ENCODE data around the gene PCDHB4.

DNA sequence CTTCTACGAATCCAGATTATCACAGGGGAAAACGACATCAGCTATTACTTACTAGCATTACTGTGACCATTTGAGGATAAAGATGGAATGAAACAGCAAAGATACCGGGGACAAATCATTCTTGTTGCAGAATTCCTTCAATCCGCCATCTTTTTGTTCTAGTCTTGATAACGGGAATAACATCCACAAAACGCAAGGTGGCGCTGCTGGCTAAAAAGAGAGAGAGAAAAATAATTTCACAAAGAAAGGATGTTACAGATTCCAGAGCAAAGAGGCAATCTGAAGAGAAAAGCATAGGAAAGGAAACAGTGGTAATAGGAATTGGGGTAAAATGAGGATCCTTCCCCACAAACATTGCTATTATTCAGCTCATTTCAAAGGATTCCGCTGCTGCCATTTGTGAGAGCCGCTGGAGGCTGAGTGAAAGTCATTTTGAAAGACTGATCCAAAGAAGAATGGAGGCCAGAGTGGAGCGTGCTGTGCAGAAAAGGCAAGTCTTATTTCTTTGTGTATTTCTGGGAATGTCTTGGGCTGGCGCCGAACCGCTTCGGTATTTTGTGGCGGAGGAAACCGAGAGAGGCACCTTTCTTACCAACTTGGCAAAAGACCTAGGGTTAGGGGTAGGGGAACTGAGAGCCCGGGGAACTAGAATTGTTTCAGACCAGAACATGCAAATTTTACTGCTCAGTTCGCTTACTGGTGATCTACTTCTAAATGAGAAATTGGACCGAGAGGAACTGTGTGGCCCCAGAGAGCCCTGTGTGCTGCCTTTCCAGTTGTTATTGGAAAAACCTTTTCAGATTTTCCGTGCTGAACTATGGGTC is 51.0 kb downstream of the PCDHB4 start, which contains the start of gene PCDHB7:
- TF ChIP-seq, protein P1, sequence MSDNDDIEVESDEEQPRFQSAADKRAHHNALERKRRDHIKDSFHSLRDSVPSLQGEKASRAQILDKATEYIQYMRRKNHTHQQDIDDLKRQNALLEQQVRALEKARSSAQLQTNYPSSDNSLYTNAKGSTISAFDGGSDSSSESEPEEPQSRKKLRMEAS (IDR thresholded peaks at IDR 0.05; ENCODE audit: low read depth, low read length), result no peak
- TF ChIP-seq, protein P2, sequence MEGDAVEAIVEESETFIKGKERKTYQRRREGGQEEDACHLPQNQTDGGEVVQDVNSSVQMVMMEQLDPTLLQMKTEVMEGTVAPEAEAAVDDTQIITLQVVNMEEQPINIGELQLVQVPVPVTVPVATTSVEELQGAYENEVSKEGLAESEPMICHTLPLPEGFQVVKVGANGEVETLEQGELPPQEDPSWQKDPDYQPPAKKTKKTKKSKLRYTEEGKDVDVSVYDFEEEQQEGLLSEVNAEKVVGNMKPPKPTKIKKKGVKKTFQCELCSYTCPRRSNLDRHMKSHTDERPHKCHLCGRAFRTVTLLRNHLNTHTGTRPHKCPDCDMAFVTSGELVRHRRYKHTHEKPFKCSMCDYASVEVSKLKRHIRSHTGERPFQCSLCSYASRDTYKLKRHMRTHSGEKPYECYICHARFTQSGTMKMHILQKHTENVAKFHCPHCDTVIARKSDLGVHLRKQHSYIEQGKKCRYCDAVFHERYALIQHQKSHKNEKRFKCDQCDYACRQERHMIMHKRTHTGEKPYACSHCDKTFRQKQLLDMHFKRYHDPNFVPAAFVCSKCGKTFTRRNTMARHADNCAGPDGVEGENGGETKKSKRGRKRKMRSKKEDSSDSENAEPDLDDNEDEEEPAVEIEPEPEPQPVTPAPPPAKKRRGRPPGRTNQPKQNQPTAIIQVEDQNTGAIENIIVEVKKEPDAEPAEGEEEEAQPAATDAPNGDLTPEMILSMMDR (IDR thresholded peaks at IDR 0.05; ENCODE audit: low read depth, low read length), result peak; percentile 70
- no peak for TF ChIP-seq POLR2A (IDR thresholded peaks at IDR 0.05; ENCODE audit: extremely low read depth, insufficient read length)

Measured in NB4 (cell line).